HG02642 (cell line): ENCODE results near the gene XIAP.
A peak's percentile ranks its signal among the peaks of the same experiment; 100 is the strongest.
"Not testable (repeated sequence)": the region's sequence is repeated elsewhere in the genome, so short reads cannot be mapped to it uniquely, and the experiment has no call there.

Experiments used
- ATAC-seq: cut with Tn5 transposase; IDR thresholded peaks from one replicate; pipeline ENCODE4 v1.9.1; 2021; ENCODE audit warnings: mild to moderate bottlenecking; ENCODE audit not compliant: unreplicated experiment, poor library complexity

Gene XIAP

DNA sequence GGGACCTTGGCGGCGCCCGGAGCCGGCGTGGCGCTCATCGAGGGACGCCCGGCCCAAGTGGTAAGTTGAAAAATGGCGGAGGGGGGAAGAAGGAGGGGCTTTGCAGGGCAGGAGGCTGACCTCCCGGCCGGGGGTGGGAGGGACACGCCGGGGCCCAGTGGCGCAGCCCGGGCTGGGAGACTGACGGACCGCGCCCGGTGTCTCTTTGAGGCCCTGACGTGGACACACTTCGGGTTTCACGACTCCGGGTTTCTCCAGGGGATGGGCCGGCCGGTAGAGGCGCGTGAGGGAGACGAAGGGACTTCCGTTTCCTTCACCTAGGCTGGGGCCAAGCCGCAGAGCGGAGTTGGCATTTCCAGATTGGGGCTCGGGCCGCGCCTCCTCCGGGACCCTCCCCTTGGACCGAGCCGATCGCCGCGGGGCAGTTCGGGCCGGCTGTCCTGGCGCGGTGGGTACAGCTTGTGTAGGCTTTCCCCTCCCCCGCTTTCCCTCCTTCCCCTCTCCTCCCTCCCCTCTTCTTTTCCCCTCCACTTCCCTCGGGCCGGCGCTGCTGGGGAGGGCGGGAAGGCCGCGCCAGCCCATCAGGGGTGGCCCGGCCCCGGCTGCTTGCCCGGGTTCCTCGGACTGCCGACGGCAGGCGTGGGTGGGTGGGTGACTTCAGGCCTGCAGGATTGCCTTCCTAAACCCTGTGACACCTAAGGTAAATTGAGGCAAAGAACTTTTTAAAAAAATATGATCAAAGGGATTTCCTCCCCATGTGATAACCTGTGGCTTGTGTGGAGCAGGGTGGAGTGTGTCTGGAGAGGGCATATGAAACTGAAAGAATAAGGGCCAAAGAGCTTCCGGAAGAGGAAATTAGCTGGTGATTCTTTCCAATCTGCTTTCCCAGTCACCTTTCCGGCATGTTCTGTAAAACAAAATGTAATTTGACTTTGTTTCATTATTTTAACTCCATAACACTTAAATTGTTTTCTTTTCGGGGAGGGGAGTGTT is at the start of gene XIAP:
Gene XIAP, plus strand, starts transcription at position 208 of the 993 bp plus-strand sequence. CDS start 25,610 bp downstream, outside the sequence.
- ATAC-seq, result peak; percentile 85

DNA sequence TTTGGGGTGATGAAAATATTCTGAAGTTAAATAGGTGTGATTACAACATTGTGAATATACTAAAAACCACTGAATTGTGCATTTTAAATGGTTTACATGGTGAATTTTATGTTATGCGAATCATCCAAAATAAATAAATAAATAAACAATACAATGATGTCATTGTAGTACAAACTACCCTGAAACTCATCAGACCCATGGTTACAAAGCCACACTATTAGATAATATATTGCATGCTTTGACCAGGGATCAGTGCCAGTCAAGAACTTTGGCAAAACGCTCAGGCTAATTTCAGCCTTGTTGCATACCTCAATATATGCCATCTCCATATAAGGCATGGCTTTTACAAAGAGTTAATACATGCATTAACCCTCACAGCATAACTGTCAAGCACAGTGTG is 45.5 kb upstream of the XIAP start:
- no peak for ATAC-seq

DNA sequence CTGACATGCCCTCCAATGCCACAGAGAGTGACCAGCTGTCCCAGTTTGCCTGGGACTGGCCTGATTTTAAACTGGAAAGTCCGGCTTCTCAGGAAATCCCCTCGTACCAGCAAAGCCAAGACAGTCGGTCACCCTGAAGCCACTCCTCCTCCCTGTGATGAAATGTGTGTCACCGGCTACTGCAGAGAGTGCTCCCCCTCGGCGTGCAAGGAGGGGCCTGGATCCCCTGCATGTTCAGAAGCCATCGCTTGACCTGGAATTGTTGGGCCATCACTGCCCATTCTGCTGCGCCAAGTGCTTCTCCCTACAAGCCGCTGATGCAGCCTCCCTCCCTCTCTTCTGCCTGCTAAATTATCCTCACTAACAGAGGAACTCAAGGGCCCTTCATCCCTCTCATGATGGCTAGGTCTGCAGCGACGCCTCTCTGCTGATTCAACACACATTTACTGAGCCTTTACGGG is 44.9 kb upstream of the XIAP start:
- not testable (repeated sequence) for ATAC-seq

DNA sequence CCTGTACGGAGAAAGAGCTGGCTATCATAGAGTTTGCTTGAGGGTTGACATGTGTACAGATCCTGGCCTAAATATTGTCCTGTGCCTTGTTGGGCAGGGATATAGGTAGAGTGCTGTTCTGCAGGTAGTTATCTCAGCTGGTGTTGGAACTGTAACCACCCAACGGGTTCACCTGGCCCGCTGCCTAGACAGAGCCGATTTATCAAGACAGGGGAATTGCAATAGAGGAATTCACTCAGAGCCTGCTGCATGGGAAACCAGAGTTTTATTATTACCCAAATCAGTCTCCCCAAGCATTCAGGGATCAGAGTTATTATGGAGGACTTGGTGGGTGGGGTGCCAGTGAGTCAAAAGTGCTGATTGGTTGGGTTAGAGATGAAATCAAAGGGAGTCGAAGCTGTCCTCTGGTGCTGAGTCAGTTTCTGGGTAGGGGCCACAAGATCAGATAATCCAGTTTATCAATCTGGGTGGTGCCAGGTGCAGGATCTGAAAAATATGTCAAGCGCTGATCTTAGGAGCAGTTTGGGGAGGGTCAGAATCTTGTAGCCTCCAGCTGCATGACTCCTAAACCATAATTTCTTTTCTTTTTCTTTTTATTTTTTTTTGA is 42.5 kb upstream of the XIAP start:
- ATAC-seq, result no peak

DNA sequence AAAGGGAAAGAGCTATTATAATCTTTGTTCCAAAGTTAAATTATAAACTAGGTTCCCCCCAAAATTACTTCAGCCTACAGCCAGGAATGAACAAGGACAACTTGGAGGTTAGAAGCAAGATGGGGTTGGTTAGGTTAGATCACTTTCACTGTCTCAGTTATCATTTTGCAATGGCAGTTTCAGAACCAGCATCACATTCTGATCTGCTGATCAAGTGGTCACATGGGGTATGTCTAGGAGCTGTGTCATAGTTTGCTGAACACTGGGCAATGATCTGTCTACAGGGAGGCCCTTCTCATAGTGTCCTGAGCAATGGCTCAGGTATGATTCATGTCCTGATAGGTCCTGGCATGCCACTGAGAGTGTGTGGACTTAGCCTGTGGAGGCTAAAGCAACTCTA is 41.6 kb upstream of the XIAP start:
- ATAC-seq, result no peak

DNA sequence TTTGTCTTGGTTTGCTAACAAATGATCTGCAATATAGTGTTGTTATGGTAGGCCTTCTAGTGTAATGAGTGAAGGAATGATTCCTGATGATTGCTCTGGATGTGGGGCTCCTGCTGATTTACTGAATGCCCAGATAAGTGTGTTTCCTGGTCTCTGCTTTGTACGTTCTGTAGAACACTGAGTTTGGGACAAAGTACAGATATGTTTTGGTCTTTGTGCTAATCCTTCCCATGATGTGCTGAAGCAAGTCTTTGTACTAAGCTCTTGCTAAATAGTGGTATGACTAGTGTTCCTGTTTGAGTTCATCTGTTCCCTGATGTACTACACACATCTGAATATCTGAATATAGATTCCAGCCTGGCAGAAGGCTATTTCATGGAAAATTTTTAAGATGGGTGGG is 36.9 kb upstream of the XIAP start:
- ATAC-seq, result no peak

DNA sequence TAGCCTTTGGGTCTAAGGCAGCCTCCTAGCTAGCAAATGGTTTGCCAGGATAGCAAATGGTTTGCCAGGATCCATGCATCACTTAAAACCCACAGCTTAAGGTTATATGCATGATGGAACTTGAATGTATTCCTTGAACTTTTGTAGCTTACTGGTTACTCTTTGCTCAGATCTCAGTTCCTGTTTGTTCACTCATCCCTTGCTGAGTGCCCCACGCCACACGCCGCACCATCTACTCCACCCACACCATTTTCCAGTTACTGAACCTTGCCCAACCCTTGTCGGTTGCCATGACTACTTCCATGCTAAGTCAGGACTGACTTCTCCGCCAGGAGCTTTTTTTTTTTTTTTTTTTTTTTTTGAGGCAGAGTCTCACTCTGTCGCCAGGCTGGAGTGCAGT is 29.5 kb upstream of the XIAP start:
- ATAC-seq, result peak; percentile 90

DNA sequence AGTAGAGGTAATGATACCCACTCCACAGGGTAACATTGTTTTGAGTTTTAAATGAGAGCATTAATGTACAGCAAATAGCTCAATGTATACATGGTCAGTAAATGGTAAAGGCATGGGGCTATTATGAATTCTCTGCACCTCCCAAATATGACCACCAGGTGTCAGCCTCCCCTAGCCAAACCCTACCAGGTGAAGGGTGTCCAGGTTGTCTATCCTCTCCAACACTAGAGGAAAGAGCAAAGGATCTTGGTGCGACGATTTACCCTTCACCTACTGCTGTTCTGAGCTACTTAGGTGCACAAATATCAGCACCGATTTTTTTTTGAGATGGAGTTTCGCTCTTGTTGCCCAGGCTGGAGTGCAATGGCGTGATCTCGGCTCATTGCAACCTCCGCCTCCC is 26.5 kb upstream of the XIAP start:
- ATAC-seq, result peak; percentile 74

DNA sequence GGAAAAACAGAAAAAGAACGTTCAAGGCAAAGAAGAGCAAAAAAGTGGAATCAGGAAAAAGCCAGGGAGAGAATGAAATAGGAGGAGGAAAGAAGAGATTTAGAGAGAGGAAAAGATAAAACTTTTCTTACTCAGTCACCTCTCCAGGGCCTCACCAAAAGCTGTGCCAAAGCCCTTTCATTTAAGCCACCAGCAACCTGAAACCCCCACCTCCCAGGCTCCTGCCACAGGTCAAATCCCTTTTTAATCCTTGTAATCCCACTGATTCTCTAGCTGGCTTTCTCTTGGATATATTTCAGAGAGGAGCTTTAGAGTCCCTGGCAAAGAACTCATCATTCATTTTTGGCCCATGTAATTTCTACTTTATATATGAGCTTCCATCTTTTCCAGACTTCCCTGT is 25.7 kb upstream of the XIAP start:
- ATAC-seq, result no peak

DNA sequence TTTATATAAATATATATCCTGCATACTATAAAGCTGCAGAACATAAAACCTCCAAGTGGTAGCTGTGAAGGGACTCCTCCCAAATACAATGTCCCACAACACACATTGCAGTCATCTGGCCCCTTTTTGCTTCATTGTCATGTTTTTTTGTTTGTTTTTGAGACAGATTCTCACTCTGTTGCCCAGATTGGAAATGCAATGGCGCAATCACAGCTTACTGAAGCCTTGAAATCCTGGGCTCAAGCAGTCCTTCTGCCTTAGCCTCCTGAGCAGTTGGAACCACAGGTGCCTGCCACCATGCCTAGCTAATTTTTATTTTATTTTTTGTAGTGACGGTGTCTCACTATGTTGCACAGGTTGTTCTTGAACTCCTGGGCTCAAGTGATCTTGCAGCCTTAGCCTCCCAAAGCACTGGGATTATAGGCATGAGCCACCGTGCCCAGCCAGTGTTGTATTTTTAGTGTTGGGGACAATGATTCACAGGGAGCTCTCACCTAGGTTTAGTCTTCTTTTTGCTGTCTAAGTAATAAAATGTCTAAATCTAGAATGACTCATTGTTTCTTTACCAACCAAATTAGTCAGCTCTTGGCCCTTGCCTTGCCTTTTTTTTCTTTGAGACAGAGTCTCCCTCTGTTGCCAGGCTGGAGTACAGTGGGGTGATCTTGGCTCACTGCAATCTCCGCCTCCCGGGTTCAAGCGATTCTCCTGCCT is 24.0 kb upstream of the XIAP start:
- ATAC-seq, result peak; percentile 64

DNA sequence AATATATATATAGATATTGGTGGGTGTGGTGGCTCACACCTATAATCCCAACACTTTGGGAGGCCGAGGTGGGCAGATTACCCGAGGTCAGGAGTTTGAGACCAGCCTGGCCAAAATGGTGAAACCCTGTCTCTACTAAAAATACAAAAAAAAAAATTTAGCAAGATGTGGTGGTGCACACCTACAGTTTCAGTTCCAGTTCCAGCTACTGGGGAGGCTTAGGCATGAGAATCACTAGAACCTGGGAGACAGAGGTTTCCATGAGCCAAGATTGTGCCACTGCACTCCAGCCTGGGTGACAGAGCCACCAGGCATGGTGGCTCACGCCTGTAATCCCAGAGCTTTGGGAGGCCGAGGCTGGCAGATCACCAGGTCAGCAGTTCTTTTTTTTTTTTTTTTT is 14.7 kb upstream of the XIAP start:
- ATAC-seq, result not testable (repeated sequence)

DNA sequence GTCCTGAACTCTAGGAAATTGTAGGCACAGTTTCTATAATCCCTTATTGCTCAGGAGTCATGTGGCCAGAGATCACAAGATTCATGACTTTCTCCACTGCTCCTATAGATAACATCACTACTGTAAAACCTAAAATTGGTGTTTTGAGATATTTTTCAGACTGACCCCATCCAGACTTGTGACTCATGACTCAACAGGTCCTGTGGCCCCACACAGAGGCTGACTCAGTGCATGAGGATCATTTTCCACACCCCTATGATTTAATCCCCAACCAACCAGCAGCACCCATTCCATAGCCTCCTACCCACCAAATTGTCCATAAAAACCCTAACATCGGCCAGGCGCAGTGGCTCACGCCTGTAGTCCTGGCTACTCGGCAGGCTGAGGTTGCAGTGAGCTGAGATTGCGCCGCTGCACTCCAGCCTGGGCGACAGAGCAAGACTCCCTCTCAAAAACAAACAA is 13.2 kb upstream of the XIAP start:
- no peak for ATAC-seq

DNA sequence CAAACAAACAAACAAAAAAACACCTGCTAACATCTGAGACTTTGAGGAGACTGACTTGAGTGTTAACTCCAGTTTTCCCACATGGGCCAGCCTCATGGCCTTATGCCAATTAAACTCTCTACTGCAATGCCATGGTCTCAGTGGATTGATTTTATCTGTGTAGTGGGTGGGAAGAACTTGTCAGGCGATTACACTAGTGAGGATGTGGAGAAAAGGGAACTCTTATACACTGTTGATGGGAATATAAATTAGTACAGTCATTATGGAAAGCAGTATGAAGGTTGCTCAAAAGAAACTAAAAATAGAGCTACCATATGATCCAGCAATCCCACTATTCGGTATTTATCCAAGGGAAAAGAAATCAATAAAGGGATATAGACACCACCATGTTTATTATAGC is 12.8 kb upstream of the XIAP start:
- ATAC-seq, result no peak

DNA sequence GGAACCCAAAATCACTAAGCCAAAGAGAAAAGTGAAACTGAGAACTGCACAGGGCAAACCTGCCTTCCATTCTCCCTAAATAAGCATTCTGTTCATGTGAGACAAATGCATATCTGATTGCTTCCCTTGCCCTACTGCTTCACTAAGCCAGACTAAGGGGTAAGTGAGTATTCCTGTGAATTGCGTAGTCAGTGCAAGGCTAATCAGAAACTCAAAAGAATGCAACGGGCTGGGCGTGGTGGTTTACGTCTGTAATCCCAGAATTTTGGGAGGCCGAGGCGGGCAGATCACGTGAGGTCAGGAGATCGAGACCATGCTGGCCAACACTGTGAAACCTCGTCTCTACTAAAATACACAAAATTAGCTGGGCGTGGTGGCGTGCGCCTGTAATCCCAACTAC is 10.8 kb upstream of the XIAP start:
- ATAC-seq, result no peak

DNA sequence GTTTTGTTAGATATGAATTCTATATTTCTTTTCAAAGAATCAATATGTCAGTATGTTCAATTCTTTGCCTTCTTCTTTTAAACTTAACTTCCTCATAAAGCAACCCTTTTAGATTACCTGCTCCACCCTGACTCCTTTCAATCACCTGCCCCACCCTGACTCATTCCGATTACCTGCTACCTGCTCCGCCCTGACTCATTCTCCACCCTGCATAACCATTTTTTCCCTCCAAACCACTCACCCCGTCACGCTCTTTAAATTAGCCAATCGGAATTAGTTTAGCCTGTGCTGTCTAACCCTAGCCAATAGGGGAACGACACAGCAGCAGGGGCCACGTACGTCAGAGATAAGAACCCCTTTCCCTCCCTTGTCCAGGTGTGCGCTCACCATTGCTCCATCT is 9.9 kb upstream of the XIAP start:
- not testable (repeated sequence) for ATAC-seq

DNA sequence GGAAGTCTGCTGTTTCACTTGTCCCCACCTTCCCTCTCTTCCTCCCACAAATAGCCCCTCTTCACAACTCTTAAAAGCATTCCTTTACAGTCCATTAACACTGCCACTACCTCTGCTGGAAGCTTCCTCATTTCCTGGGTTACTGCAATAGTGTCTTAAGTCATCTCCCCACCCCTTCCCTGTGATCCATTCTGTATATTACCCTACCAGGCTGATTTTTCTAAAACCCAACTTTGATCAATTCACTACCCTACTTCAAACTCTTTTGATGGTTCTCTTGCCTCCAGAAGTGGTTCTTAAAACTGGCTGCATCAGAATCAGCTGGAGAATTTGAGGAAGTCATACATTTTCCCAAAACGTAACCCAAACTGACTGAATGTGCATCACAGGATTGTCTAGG is 8.8 kb upstream of the XIAP start:
- no peak for ATAC-seq

DNA sequence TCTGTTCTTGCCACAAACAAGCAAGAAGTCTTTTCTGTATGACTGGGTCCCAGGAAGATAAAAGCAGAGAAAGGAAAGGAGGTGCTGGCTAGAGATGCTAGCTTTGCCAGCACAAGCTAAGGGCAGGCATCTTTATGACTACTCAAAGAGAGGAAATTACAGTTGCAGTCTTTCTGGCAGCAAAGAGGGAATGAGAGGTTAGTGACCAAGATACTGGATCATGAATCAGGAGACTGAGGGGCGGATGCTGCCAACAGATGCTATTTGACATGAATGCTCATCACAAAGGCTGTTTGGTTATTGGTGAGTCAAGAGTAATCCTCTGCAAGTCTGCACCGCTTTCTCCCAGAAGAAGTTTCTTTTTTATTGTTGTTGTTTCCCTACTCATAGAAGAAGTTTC is 5.5 kb upstream of the XIAP start:
- no peak for ATAC-seq

DNA sequence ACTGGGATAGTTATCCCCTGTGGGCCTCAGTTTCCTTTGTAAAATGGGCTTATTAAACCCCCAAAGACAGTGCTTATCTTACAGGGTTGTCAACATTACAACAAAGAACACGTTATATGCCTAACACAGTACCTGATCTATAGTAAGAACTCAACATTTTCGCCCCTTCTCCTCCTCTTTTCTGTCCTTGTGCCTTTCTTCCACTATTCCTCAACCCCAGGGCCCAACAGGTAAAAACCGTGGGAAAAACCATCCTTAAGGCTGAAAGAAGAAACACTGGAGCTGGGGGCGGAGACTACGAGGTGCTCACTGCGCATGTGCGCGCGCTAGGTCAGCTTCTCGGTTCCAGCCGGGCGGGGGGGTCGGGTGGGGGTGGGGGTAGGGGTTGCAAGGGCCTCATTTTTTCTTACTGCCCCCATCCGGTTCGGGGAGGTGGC is 426 bp upstream of the XIAP start:
- peak; percentile 1 for ATAC-seq

DNA sequence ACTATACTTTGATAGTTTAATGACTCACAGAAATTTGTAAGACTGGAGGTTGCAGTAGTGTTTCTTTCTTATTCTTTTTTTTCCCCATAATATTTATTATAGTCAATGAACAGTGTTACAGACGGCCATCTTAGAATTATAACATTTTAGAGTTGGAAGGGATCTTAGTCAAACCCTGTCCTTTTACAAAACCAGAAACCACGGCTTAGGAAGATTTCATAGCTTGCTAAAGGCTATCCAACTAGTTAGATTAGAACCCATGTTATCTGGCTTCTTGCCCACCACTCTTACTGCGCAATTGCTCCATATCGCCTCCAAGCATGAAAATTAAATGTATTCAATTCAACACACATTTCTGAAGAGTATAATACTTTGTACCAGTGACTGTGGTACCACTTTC is 1.1 kb downstream of the XIAP start:
- no peak for ATAC-seq

DNA sequence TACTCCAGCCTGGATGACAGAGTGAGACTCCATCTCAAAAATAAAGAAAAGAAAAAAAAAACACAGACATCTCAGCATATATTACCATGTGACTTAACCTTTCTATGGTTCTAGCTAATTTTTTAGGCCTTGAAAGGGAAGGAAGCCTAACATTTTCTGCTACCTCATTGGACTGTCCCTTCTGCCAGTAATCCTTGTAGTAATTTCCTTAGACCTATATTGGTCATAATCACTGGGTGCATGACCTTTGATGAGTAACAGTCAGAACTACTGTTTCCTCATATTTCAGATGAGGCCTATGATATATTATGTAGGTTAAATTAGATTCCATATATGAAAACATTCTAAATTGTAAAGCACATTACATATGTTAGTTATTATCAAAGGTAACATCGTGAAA is 9.6 kb downstream of the XIAP start:
- peak; percentile 55 for ATAC-seq

DNA sequence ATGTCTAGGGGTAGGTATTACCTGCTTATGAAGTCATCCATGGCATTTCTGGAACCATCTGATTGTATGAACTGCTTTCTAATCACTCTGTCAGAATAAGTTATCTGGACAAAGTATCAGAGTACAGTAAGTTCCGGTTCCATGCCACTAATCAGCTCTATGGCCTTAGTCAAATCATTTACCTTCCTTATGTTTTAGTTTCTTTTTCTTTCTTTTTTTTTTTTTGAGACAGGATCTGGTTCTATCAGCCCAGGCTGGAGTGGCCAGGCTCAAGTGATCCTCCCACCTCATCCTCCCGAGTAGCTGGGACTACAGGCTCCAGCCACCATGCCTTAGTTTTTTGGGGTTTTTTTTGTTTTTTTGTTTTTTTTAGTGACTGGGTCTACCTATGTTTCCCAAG is 11.5 kb downstream of the XIAP start:
- ATAC-seq, result no peak
